SJCRH30 (cell line): Measurements from ENCODE around the gene KTN1. TPM values are rescaled to one million over a fixed set of nuclear protein-coding genes. Genes with fewer than 3 reads are reported as not detected.

Source experiments
- DNase-seq, 2 experiments: peaks; one replicate each; pipeline ENCODE4 v3.0.0-alpha.2; 2015 to 2020
- H3K27ac ChIP-seq: fragments of 250-450 bp; sonication (Bioruptor Pico); 2 replicates; pipeline ENCODE4 v1.5.1; 2020; ENCODE audit warnings: mild to moderate bottlenecking, moderate library complexity
- H3K27me3 ChIP-seq: fragments of 250-450 bp; sonication (Bioruptor Pico); 2 replicates; pipeline ENCODE4 v1.5.1; 2020; ENCODE audit warnings: mild to moderate bottlenecking, moderate library complexity
- H3K36me3 ChIP-seq: fragments of 250-450 bp; sonication (Bioruptor Pico); 2 replicates; pipeline ENCODE4 v1.5.1; 2020; ENCODE audit warnings: mild to moderate bottlenecking, moderate library complexity
- H3K4me1 ChIP-seq: fragments of 250-450 bp; sonication (Bioruptor Pico); 2 replicates; pipeline ENCODE4 v1.5.1; 2020; ENCODE audit warnings: mild to moderate bottlenecking, moderate library complexity
- H3K4me3 ChIP-seq: fragments of 250-450 bp; sonication (Bioruptor Pico); 2 replicates; pipeline ENCODE4 v1.5.1; 2020; ENCODE audit warnings: mild to moderate bottlenecking, moderate library complexity
- H3K9me3 ChIP-seq: fragments of 250-450 bp; sonication (Bioruptor Pico); replicated peaks from 2 replicates; pipeline ENCODE4 v1.5.1; 2020; ENCODE audit warnings: mild to moderate bottlenecking, moderate library complexity
- total RNA-seq: library from RNA; depleted of rRNA; stranded (reverse); fragments of >200 nt; shearing (Covaris generic); gene quantifications from 2 replicates; pipeline ENCODE4 v1.2.3, GENCODE V29; 2014

KTN1 gene
- total RNA-seq, 1 experiment from 2014 or later = 178 TPM

DNA sequence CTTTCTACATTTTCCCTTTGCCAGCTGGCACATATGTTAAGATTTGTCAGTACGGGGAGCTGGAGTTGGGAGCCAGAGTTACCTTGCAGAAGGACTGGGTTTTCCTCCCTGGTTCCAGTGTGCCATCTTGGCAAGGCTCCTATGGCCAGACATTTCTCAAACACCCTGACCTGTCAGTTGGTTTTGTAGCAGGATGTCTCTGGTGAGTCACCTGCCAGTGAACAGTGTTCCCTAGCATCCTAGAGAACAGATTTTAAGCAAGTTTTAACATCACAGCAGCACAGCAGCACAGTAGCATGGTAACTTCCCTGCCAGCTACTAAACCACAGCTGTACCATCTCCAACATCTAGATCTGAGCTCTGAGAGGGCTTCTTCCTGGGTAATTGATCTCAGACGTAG is 26.2 kb upstream of the KTN1 start:
- Histone ChIP-seq H3K4me3 (no peak overlapping the region), H3K36me3 (no peaks in the 10 kb centered on the region; the same call in 1 of the 2 replicates), H3K9me3 (0 out of 2 replicates have a peak, but pooled peaks cover 5% of the 10 kb centered on the region), H3K4me1 (peaks cover 23% of the 10 kb centered on the region), H3K27ac (no peak overlapping the region), H3K27me3 (no peaks in the 10 kb centered on the region)
- DNase-seq = no peak

DNA sequence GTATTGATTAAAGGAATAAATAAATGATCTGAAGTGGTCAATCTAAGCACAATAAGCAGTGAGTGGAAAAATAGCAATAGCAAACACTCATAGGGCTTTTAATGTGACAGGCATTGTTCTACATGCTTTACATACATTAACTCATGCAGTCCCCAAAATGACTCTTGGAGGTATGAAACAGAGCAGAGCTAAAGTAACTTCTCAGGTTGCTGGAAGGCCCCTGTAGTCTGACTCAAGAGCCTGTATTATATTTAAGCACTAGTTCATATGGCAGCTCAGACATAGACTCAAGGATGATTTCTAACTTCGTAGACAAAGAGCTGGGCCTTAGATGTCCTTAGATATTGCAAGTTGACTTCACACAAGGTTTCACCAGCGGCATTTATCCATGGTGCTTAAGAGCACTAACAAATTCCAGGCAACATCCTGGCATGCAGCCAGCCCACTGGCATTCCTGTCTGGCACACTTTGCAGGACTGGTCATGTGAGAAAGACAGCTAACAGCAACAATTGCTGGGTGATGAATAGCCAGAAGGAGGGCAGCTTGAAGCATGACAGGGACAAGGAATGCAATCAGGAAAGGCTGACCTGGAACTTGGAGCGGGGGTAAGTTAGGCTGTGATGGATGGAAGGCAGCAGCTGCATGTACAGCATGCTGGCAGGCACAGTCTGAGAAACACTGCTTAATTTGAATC is 22.9 kb upstream of the KTN1 start:
- Histone ChIP-seq H3K4me3 (peak overlapping the region; percentile 23), H3K36me3 (no peaks in the 10 kb centered on the region), H3K27me3 (no peaks in the 10 kb centered on the region), H3K4me1 (peaks cover 23% of the 10 kb centered on the region), H3K27ac (peak overlapping the region; percentile 85), H3K9me3 (no peaks in the 10 kb centered on the region)
- DNase-seq = peak; percentile 98 to 99

DNA sequence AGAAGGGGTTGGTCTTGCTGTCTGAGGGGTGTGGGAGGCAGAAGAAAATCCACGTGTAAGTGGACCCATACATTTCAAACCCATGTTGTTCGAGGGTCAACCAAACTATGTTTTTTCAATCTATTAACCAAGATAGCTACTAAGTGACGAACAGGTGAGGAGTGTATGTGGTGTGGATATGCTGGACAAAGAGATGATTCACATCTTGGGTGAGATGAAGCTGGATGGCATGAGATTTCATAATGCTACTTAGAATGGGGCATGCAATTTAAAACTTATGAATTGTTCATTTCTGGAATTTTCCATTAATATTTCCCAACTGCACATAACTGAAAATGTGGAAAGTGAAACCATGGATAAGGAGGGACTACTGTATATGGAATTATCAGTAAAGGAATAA is 17.9 kb upstream of the KTN1 start:
- no peaks in the 10 kb centered on the region for H3K9me3 ChIP-seq
- H3K27me3 ChIP-seq = no peaks in the 10 kb centered on the region
- H3K27ac ChIP-seq = no peak overlapping the region
- no peak for DNase-seq
- peaks cover 10% of the 10 kb centered on the region for H3K4me1 ChIP-seq
- no peak overlapping the region for H3K4me3 ChIP-seq
- no peaks in the 10 kb centered on the region for H3K36me3 ChIP-seq

DNA sequence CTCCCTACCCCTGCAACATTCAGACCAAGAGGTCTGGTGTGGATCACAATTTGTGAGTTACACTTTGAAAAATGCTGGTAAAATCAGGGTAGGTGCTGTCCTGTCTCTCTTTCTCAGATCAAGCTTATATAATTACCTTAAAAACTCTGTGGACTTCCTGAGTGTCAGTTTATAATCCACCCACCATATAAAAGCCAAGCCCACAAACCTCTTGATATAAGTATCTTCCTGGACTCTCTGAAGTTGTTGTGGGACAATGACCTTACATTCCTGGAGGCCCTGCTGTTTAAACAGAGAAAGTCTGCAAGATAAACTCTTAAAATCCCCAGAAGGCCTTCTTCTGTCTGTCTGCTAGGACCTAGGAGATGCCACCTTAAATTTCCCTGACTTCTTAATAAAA is 11.4 kb upstream of the KTN1 start:
- DNase-seq = no peak
- H3K27ac ChIP-seq = no peak overlapping the region

DNA sequence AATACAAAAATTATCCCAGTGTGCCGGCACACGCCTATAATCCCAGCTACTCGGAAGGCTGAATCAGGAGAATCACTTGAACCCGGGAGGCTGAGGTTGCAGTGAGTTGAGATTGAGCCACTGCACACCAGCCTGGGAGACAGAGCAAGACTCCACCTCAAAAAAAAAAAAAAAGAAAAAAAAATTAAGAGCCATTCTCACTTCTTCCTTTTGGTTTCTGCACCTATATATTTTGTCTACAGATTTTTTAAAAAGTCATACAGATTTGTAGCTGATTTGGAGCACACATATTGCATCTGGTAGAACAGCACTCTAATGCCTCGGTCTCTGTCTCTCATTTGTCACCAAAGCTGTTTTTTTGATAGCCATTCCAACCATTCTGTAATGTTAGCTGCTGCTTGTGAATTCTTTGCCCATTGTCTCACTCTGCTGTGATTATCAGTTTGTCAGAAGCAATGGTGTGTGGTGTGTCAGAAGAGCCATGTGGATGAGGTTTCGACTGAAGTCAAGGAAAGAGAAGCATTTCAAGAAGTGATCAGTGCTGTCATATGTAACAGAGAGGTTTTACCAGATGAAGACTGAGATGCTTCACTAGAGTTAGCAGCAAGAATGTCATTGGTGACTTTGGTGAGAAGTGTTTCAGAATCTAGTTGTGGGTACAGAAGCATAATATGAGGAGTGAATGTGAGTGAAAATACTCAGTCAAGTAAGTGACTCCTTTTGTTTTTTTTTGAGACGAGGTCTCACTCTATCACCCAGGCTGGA is 8.7 kb upstream of the KTN1 start:
- H3K27ac ChIP-seq = no peak overlapping the region
- no peak overlapping the region for H3K4me3 ChIP-seq
- peaks cover 11% of the 10 kb centered on the region; the same call in 1 of the 2 replicates for H3K4me1 ChIP-seq
- peaks cover 3% of the 10 kb centered on the region; the same call in 1 of the 2 replicates for H3K36me3 ChIP-seq
- H3K27me3 ChIP-seq = no peaks in the 10 kb centered on the region
- no peaks in the 10 kb centered on the region for H3K9me3 ChIP-seq
- no peak for DNase-seq

More for the DNA sequence above, 11.4 kb upstream of the KTN1 start:
- H3K4me1 ChIP-seq = peaks cover 11% of the 10 kb centered on the region; the same call in 1 of the 2 replicates
- H3K36me3 ChIP-seq = no peaks in the 10 kb centered on the region
- H3K4me3 ChIP-seq = no peak overlapping the region
- H3K9me3 ChIP-seq = no peaks in the 10 kb centered on the region
- no peaks in the 10 kb centered on the region for H3K27me3 ChIP-seq

DNA sequence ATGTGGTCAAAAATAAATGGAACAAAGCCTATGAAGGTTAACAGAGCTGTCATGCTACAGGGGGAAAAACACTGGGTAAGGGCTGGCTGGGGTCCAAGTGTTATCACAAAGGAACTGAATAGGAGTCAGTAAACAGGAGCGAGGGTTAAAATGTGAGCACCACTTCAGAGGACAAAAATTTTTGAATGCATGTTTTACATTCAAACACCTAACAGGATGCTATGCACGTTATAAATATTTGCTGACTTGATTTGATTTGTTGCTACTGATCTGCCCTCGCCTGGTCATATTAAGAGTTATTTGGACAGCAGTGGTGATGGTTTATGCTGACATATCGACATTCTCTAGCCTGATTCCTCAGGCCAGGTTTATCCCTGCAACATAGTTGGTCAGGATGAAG is 7.4 kb upstream of the KTN1 start:
- no peaks in the 10 kb centered on the region for H3K27me3 ChIP-seq
- no peaks in the 10 kb centered on the region for H3K9me3 ChIP-seq
- H3K4me3 ChIP-seq = no peak overlapping the region
- H3K27ac ChIP-seq = no peak overlapping the region
- H3K4me1 ChIP-seq = peaks cover 11% of the 10 kb centered on the region; the same call in 1 of the 2 replicates
- H3K36me3 ChIP-seq = peaks cover 3% of the 10 kb centered on the region; the same call in 1 of the 2 replicates
- peak in 1 of 2 experiments; percentile 30 for DNase-seq

DNA sequence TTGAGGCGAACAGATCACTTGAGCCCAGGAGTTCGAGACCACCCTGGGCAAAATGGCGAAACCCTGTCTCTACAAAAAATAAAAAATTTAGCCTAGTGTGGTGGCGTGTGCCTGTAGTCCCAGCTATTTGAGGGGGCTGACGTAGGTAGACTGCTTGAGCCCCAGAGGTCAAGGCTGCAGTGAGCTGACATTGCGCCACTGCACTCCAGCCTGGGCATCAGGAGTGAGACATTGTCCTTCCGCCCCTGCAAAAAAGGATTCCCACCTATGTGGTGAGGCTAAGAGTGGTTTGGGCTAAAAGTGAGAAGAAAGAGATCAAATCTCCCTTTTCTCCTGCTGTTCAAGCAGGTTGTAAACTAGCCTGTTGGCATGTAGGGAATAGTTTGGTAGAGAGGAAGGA is 5.0 kb upstream of the KTN1 start:
- Histone ChIP-seq H3K9me3 (no peaks in the 10 kb centered on the region), H3K4me3 (no peak overlapping the region), H3K27ac (no peak overlapping the region), H3K4me1 (peaks cover 7% of the 10 kb centered on the region; the same call in 1 of the 2 replicates), H3K36me3 (peaks cover 3% of the 10 kb centered on the region; the same call in 1 of the 2 replicates), H3K27me3 (no peaks in the 10 kb centered on the region)
- DNase-seq = no peak

DNA sequence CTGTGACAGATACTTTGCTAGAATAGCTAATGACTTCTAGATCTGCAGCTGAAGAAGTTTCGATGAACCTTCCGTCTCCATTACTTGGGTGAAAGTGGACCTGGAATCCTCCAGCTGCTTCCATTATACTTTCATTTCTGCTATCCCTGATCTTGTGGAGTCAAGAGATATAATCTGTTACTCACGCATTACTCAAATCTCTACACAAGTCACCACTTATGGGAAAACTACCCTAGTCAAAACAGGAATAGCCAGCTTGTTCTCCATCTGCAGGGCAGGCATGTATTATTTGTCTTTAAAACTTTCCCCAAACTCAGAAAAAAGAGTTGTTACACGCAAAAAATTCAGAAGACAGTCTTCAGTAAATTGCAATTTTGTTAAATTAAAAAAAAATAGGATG is 2.8 kb upstream of the KTN1 start:
- no peak overlapping the region for H3K27ac ChIP-seq

DNA sequence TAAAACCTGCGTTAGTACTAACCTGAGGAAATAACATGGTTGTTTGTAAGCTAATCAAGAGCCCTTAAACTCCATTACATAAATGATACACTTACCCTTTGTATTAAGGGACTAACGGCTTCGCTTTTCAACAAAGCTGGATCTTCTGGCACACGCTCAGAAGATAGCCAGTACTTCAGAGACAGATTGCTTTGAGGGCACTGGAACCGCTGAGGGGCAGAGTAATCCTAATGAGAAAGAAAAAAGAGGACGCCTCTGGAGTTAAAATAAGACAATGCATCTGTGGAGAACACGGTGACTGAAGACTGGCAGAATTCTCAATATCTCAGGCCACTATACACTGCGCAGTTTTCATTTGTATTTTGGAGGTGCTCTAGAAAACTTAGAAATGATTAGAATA is 1.5 kb upstream of the KTN1 start:
- DNase-seq = peak; percentile 7 to 27
- Histone ChIP-seq H3K27me3 (no peaks in the 10 kb centered on the region), H3K36me3 (peaks cover 3% of the 10 kb centered on the region; the same call in 1 of the 2 replicates), H3K9me3 (no peaks in the 10 kb centered on the region), H3K27ac (peak overlapping the region; percentile 88), H3K4me3 (peak overlapping the region; percentile 93), H3K4me1 (peaks cover 9% of the 10 kb centered on the region; the same call in 1 of the 2 replicates)

More for the DNA sequence above, 2.8 kb upstream of the KTN1 start:
- no peak overlapping the region for H3K4me3 ChIP-seq
- no peaks in the 10 kb centered on the region for H3K9me3 ChIP-seq
- no peak for DNase-seq
- peaks cover 8% of the 10 kb centered on the region; the same call in 1 of the 2 replicates for H3K4me1 ChIP-seq
- H3K36me3 ChIP-seq = peaks cover 3% of the 10 kb centered on the region; the same call in 1 of the 2 replicates
- no peaks in the 10 kb centered on the region for H3K27me3 ChIP-seq

DNA sequence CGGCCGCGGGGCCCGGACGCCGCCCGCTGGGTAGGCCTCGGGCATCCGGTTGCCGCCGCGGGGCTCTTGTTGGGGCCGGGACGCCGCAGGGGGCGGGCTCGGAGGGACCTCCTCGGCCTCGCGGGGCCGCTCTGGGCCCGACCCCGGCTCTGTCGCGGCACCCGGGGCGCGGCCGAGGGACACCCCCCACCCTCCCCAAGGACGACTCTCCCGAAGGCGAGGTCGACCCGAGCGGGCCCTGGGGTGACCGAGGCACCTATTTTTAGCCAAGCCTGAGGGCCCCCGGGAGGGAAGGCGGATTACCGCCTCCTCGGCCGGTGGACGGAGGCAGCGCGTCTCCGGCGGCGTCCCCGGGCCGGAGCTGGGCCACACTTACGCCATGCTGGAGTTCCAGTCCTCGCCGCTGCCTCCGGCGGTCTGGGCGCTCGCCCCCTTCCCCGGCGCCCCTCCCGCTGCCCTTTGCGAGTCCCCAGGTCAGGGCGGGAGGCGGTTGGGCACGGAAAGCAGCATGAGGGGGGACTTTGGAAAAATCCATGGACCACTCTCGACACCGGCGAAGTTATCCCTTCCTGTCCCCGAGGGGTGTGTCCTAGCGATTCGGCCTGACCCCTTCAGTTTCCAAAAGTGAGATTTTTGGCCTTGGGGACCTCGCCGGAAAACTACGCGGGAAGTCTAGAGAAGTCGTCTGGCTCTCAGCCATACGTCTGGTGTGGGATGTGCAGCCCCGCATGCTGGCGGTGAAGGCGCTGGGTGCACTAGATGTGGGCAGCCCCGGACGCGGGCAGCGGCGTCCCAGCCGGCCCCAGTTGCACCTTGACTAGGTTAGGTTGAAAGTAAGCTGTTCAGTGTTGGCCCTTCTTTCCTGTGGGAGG is 699 bp downstream of the KTN1 start:
- H3K27ac ChIP-seq = peak overlapping the region; percentile 90
- peaks cover 11% of the 10 kb centered on the region; the same call in 1 of the 2 replicates for H3K4me1 ChIP-seq
- DNase-seq = peak; percentile 65 to 71
- no peaks in the 10 kb centered on the region for H3K27me3 ChIP-seq
- no peaks in the 10 kb centered on the region for H3K9me3 ChIP-seq
- H3K36me3 ChIP-seq = no peaks in the 10 kb centered on the region
- peak overlapping the region; percentile 93 for H3K4me3 ChIP-seq

DNA sequence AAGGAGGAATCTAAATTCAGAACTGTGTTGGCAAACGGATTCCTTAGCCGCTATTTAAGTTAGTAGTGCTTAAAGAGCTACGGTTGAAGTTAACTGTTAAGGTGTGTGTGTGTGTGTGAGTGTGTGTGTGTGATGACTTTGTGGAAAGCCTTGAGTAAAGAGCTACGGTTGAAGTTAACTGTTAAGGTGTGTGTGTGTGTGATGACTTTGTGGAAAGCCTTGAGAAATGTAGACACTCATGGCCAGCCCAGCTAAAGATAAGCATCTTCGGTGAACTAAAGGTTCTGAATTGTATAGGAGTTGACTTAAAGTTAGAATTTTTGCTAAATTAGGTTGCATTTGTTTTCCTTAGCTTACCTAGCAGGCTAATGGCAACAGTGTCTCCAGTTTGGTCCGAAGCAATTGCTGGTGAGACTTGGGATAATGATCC is 1.4 kb downstream of the KTN1 start:
- peak overlapping the region; percentile 90 for H3K27ac ChIP-seq
- no peak for DNase-seq
- H3K4me1 ChIP-seq = peaks cover 16% of the 10 kb centered on the region; the same call in 1 of the 2 replicates

DNA sequence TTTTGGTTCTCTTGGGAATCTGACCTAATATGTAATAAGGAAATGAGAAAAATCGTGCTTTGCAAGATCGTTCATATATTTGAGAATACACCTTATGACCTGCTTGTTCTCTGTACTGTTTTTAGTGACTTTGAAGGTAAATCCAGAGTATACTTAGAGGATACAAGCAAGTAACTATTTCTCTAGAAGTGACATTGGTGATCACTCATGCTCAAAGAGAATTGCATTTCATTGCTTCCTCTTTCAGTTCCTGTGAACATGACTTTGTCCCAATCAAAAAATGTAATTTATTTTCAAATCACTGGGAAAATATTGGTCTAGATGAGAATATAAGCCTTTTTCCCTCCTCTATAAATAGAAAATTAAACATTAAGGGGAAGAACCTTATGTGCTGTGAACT is 2.7 kb downstream of the KTN1 start:
- no peak overlapping the region for H3K4me3 ChIP-seq
- no peaks in the 10 kb centered on the region for H3K27me3 ChIP-seq
- no peaks in the 10 kb centered on the region for H3K9me3 ChIP-seq
- no peak overlapping the region for H3K27ac ChIP-seq
- peaks cover 16% of the 10 kb centered on the region; the same call in 1 of the 2 replicates for H3K4me1 ChIP-seq
- H3K36me3 ChIP-seq = no peaks in the 10 kb centered on the region
- DNase-seq = no peak

More for the DNA sequence above, 1.4 kb downstream of the KTN1 start:
- Histone ChIP-seq H3K9me3 (no peaks in the 10 kb centered on the region), H3K36me3 (no peaks in the 10 kb centered on the region), H3K4me3 (peak overlapping the region; percentile 93), H3K27me3 (no peaks in the 10 kb centered on the region)

DNA sequence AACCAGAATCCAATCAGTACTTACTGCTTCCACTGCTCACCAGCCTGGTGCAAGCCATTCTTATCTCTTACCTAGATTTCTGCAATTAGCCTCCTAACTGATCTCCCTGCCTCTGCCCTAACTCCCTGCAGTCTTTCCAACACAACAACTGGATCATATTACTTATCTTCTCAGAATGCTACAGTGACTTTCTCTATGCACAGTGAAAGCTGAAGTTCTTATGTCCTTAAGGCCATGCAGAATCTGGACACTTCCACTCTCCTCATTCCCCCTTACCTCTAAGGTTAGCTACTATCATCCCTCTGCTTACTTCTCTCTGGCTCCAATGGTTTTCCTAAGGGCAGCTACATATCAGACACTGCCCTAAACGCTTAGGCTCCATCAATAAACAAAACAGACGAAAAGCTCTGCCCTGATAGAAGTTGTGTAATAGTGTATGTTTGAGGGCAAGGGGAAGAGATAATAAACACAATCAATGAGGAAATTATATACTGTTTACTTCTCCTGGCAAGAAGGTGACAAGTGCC is 4.0 kb downstream of the KTN1 start:
- no peaks in the 10 kb centered on the region for H3K36me3 ChIP-seq
- DNase-seq = peak in 1 of 2 experiments; percentile 17
- no peaks in the 10 kb centered on the region for H3K9me3 ChIP-seq
- no peak overlapping the region for H3K4me3 ChIP-seq
- peaks cover 16% of the 10 kb centered on the region; the same call in 1 of the 2 replicates for H3K4me1 ChIP-seq
- no peaks in the 10 kb centered on the region for H3K27me3 ChIP-seq
- no peak overlapping the region for H3K27ac ChIP-seq

DNA sequence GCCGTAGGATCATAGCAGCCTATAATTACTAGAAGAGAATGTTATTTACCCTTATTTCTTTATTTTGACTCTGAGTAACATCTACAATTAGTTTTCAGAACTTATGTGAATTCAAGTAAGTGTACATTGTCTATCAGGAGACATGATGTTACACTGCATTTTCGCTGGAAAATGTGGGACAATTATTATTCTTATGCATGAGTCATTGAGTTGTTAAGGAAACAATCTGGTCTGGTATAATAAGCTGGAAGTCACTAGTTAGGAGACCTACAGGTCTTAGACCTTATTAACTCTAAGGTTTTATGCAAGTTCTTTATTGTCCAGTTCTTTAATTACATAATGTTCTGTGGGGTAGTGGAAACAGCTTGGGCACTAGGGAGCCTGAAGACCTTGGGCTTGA is 5.8 kb downstream of the KTN1 start:
- no peaks in the 10 kb centered on the region; the same call in 1 of the 2 replicates for H3K36me3 ChIP-seq
- no peaks in the 10 kb centered on the region for H3K9me3 ChIP-seq
- no peak overlapping the region for H3K4me3 ChIP-seq
- no peak overlapping the region for H3K27ac ChIP-seq
- no peak for DNase-seq
- peaks cover 16% of the 10 kb centered on the region; the same call in 1 of the 2 replicates for H3K4me1 ChIP-seq
- H3K27me3 ChIP-seq = no peaks in the 10 kb centered on the region
